OCI-LY3 (cell line): Measurements from ENCODE around the gene GPR176.

Experiments used
- H2AFZ ChIP-seq: fragments of 200-600, 300-600 bp; shearing (Covaris generic); 2 replicates; pipeline ENCODE4 v1.6.0; 2014; ENCODE audit warnings: antibody characterized with exemption, low read depth, low read length
- H3K27ac ChIP-seq: fragments of 200-600, 300-600 bp; sonication (generic); 2 replicates; pipeline ENCODE4 v1.5.1; 2014; ENCODE audit warnings: mild to moderate bottlenecking, low read length, moderate library complexity, mixed read lengths
- H3K27me3 ChIP-seq: fragments of 200-600, 300-600 bp; sonication (generic); 2 replicates; pipeline ENCODE4 v1.6.1; 2014; ENCODE audit warnings: low read depth, low read length, mixed read lengths
- H3K36me3 ChIP-seq: fragments of 200-600, 300-600 bp; sonication (generic); replicated peaks from 2 replicates; pipeline ENCODE3; 2014; ENCODE audit warnings: low read depth, low read length, mixed read lengths
- H3K4me1 ChIP-seq: fragments of 300-600, 200-600 bp; sonication (generic); 2 replicates; pipeline ENCODE4 v1.6.1; 2014; ENCODE audit warnings: low read length, mixed read lengths
- H3K4me2 ChIP-seq: fragments of 200-600, 300-600 bp; sonication (generic); 2 replicates; pipeline ENCODE4 v1.6.1; 2014; ENCODE audit warnings: low read length, mixed read lengths
- H3K4me3 ChIP-seq: fragments of 300-600, 200-600 bp; sonication (generic); 2 replicates; pipeline ENCODE4 v1.5.1; 2014; ENCODE audit warnings: antibody characterized with exemption, mild to moderate bottlenecking, low read length, moderate library complexity
- H3K79me2 ChIP-seq: fragments of 300-600, 200-600 bp; shearing (Covaris generic); 2 replicates; pipeline ENCODE4 v1.6.1; 2014; ENCODE audit warnings: mild to moderate bottlenecking, low read length, mixed read lengths
- H3K9ac ChIP-seq: fragments of 300-600, 200-600 bp; shearing (Covaris generic); 2 replicates; pipeline ENCODE4 v1.6.0; 2014; ENCODE audit warnings: mild to moderate bottlenecking, low read length, moderate library complexity
- H3K9me3 ChIP-seq: fragments of 200-600, 300-600 bp; shearing (Covaris generic); 2 replicates; pipeline ENCODE4 v1.6.1; 2014; ENCODE audit warnings: low read length, mixed read lengths; ENCODE audit not compliant: insufficient read depth
- H4K20me1 ChIP-seq: fragments of 200-600, 300-600 bp; sonication (generic); 2 replicates; pipeline ENCODE4 v1.6.1; 2016; ENCODE audit warnings: low read length, mixed read lengths; ENCODE audit not compliant: insufficient read depth
- CTCF ChIP-seq: fragments of 200-600, 300-600 bp; sonication (generic); IDR thresholded peaks from 2 replicates; pipeline ENCODE4 v1.5.1; 2014; ENCODE audit warnings: antibody characterized with exemption, low read length, low read depth
- EZH2phosphoT487 ChIP-seq: fragments of 200-600 bp; shearing (Covaris generic); IDR thresholded peaks from 2 replicates; pipeline ENCODE4 v1.6.1; 2018; ENCODE audit warnings: antibody characterized with exemption, mixed run types, low read depth

GPR176 gene

GRCh38 chr15:39794954-39795353, 125.1 kb downstream of the GPR176 start:
- Histone ChIP-seq H3K4me2 (no peak overlapping the region), H3K4me3 (no peak overlapping the region), H3K9ac (no peak overlapping the region), H3K27me3 (no peaks in the 10 kb centered on the region), H3K79me2 (no peaks in the 10 kb centered on the region), H3K4me1 (peaks cover 14% of the 10 kb centered on the region), H2AFZ (no peak overlapping the region), H3K27ac (no peak overlapping the region), H3K36me3 (no peaks in the 10 kb centered on the region), H3K9me3 (no peaks in the 10 kb centered on the region), H4K20me1 (no peaks in the 10 kb centered on the region)
- no peak for TF ChIP-seq EZH2phosphoT487
- no peak for TF ChIP-seq CTCF

GRCh38 chr15:39793923-39794322, 126.1 kb downstream of the GPR176 start:
- no peak for TF ChIP-seq CTCF
- no peak for TF ChIP-seq EZH2phosphoT487

GRCh38 chr15:39792844-39793335, 127.2 kb downstream of the GPR176 start:
- no peaks in the 10 kb centered on the region for H3K36me3 ChIP-seq
- no peaks in the 10 kb centered on the region for H3K79me2 ChIP-seq
- peaks cover 20% of the 10 kb centered on the region for H3K4me1 ChIP-seq
- no peak overlapping the region for H2AFZ ChIP-seq
- no peak for TF ChIP-seq EZH2phosphoT487
- TF ChIP-seq CTCF: no peak
- H3K4me2 ChIP-seq: no peak overlapping the region
- H3K4me3 ChIP-seq: no peak overlapping the region
- H3K27me3 ChIP-seq: no peaks in the 10 kb centered on the region
- no peaks in the 10 kb centered on the region for H3K9me3 ChIP-seq
- H3K9ac ChIP-seq: no peak overlapping the region
- H3K27ac ChIP-seq: no peak overlapping the region
- H4K20me1 ChIP-seq: no peaks in the 10 kb centered on the region

More at GRCh38 chr15:39793923-39794322, 126.1 kb downstream of the GPR176 start:
- Histone ChIP-seq H3K27ac (no peak overlapping the region), H2AFZ (no peak overlapping the region), H3K4me1 (peaks cover 10% of the 10 kb centered on the region), H3K36me3 (no peaks in the 10 kb centered on the region), H3K27me3 (no peaks in the 10 kb centered on the region), H3K79me2 (no peaks in the 10 kb centered on the region), H3K4me2 (no peak overlapping the region), H3K9me3 (no peaks in the 10 kb centered on the region), H4K20me1 (no peaks in the 10 kb centered on the region), H3K4me3 (no peak overlapping the region), H3K9ac (no peak overlapping the region)

GRCh38 chr15:39792025-39792843, 127.8 kb downstream of the GPR176 start:
- no peaks in the 10 kb centered on the region for H3K36me3 ChIP-seq
- TF ChIP-seq CTCF (no peak), EZH2phosphoT487 (no peak)
- no peaks in the 10 kb centered on the region for H3K79me2 ChIP-seq
- peaks cover 22% of the 10 kb centered on the region for H3K4me1 ChIP-seq
- no peaks in the 10 kb centered on the region for H3K9me3 ChIP-seq
- H3K27me3 ChIP-seq: no peaks in the 10 kb centered on the region
- no peak overlapping the region for H3K4me3 ChIP-seq
- H3K4me2 ChIP-seq: no peak overlapping the region
- H3K9ac ChIP-seq: no peak overlapping the region
- H3K27ac ChIP-seq: no peak overlapping the region
- H2AFZ ChIP-seq: no peak overlapping the region
- H4K20me1 ChIP-seq: no peaks in the 10 kb centered on the region
